GM21717 (cell line): Measurements from ENCODE around the gene SEL1L3.

Source experiments
- ATAC-seq: cut with Tn5 transposase; IDR thresholded peaks from one replicate; pipeline ENCODE4 v1.9.1; 2021; ENCODE audit warnings: mild to moderate bottlenecking, moderate library complexity; ENCODE audit not compliant: unreplicated experiment

The SEL1L3 gene

GRCh38 chr4:25795566-25796454 is 67.0 kb downstream of the SEL1L3 start:
- no peak for ATAC-seq

GRCh38 chr4:25795091-25795490 is 67.7 kb downstream of the SEL1L3 start:
- ATAC-seq, result no peak

- ATAC-seq, result no peak
Measured at GRCh38 chr4:25792876-25793275, 69.9 kb downstream of the SEL1L3 start.

- no peak for ATAC-seq
Measured at GRCh38 chr4:25792200-25792791, 70.5 kb downstream of the SEL1L3 start.

GRCh38 chr4:25790024-25790423 is 72.8 kb downstream of the SEL1L3 start:
- no peak for ATAC-seq

- no peak for ATAC-seq
Measured at GRCh38 chr4:25788703-25789238, 74.0 kb downstream of the SEL1L3 start.

GRCh38 chr4:25786497-25787065 is 76.2 kb downstream of the SEL1L3 start:
- no peak for ATAC-seq

- no peak for ATAC-seq
Measured at GRCh38 chr4:25783943-25784342, 78.8 kb downstream of the SEL1L3 start.

- ATAC-seq, result no peak
Measured at GRCh38 chr4:25783126-25783525, 79.7 kb downstream of the SEL1L3 start.

GRCh38 chr4:25782482-25782881 is 80.3 kb downstream of the SEL1L3 start:
- no peak for ATAC-seq

GRCh38 chr4:25779021-25779420 is 83.8 kb downstream of the SEL1L3 start:
- no peak for ATAC-seq

- ATAC-seq, result no peak
Measured at GRCh38 chr4:25776795-25777194, 86.0 kb downstream of the SEL1L3 start.

GRCh38 chr4:25775166-25775565 is 87.6 kb downstream of the SEL1L3 start:
- ATAC-seq, result no peak

- no peak for ATAC-seq
Measured at GRCh38 chr4:25773358-25773757, 89.4 kb downstream of the SEL1L3 start.

GRCh38 chr4:25771672-25772071 is 91.1 kb downstream of the SEL1L3 start:
- no peak for ATAC-seq

- ATAC-seq, result no peak
Measured at GRCh38 chr4:25770847-25771246, 91.9 kb downstream of the SEL1L3 start.

- ATAC-seq, result no peak
Measured at GRCh38 chr4:25769251-25769650, 93.5 kb downstream of the SEL1L3 start.

GRCh38 chr4:25767877-25768725 is 94.7 kb downstream of the SEL1L3 start:
- no peak for ATAC-seq

- no peak for ATAC-seq
Measured at GRCh38 chr4:25760518-25761157, 102.2 kb downstream of the SEL1L3 start.

- ATAC-seq, result no peak
Measured at GRCh38 chr4:25760048-25760447, 102.7 kb downstream of the SEL1L3 start.
